NOMO-1 (cell line): Measurements from ENCODE around the gene SLC5A2.
"Not testable (repeated sequence)": the region's sequence is repeated elsewhere in the genome, so short reads cannot be mapped to it uniquely, and the experiment has no call there.

Experiments used
- DNase-seq, 2 experiments: peaks; one replicate each; lab custom pipeline; 2025; ENCODE audit not compliant: unreplicated experiment in 2 of 2; lab: John Stamatoyannopoulos, UW

SLC5A2 gene

DNA sequence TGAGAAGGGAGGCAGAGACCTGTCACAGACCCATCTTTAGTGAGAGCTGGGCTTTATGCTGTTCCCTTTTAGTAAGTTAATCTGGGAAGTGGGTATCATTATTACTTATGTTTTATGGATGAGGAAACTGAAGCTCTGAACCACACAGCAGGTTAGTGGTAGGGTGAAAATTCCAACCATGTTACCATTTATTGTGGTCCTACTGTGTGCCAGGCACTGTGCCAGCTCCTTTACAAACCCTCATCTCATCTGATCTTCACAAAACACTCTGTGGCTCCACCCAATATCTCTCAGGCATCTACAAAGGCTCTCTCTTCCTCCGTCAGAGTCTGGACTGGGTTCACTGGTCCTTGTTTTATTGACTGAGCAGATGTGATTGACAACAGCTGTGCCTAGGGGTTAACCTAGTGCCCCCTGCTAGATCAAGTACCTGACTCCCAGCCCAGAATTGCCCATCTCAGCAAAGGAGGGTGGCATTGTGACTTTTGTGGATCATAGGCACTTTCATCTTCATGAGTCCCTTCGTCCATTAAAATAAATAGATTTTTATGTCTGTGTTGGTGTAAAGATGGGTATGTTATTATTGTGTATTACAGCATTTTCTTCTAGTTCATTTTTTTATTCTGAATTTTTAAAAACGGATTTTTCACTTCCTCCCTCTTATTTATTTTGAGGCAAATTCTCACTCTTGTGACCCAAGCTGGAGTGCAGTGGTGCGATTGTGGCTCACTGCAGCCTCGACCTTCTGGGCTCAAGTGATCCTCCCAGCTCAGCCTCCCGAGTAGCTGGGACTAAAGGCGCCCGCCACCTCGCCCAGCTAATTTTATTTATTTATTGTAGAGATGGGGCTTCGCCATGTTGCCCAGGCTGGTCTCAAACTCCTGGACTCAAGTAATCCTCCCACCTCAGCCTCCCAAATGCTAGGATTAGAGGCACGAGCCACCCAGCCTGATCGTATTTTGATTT, 7.9 kb upstream of the SLC5A2 start:
- no peak for DNase-seq

DNA sequence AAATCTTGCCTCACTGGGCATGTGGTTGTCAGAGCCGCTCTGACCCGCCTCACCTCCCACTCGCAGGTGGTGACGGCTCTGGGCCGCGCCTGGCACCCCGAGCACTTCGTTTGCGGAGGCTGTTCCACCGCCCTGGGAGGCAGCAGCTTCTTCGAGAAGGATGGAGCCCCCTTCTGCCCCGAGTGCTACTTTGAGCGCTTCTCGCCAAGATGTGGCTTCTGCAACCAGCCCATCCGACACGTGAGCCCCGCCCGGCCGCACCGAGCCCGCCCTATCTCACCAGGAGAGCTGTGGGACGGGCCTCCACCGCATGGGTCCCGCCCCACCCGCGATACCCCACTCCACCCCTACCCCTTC, 7.0 kb upstream of the SLC5A2 start:
- no peak for DNase-seq

GRCh38 chr16:31476303-31477219, 6.4 kb upstream of the SLC5A2 start:
- DNase-seq: peak; percentile 68 to 77

- peak; percentile 63 to 70 for DNase-seq
Measured at GRCh38 chr16:31477220-31478216, 5.4 kb upstream of the SLC5A2 start.

- DNase-seq: no peak
Measured at GRCh38 chr16:31478956-31479355, 4.0 kb upstream of the SLC5A2 start.

DNA sequence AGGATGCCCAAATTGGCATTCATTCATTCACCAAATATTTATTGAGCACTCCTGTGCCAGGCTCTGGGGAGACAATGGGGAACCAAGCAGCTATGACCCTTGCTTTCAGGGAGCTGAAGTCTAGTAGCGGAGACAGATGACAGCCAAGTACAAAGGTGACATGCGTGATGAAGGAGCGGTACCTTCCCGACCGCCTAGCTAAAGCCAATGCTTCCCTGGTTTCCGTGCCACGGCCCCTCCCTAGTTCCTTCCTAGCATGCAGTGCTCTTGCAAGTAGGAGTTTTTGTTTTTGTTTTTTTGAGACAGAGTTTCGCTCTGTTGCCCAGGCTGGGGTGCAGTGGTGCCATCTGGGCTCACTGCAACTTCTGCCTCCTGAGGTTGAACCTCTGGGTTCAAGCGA, 3.2 kb upstream of the SLC5A2 start:
- DNase-seq: no peak

GRCh38 chr16:31480851-31481536, 1.9 kb upstream of the SLC5A2 start:
- DNase-seq: no peak

- not testable (repeated sequence) for DNase-seq
Measured at GRCh38 chr16:31484048-31484447, 1.1 kb downstream of the SLC5A2 start.

GRCh38 chr16:31484491-31485171, 1.7 kb downstream of the SLC5A2 start:
- no peak for DNase-seq

DNA sequence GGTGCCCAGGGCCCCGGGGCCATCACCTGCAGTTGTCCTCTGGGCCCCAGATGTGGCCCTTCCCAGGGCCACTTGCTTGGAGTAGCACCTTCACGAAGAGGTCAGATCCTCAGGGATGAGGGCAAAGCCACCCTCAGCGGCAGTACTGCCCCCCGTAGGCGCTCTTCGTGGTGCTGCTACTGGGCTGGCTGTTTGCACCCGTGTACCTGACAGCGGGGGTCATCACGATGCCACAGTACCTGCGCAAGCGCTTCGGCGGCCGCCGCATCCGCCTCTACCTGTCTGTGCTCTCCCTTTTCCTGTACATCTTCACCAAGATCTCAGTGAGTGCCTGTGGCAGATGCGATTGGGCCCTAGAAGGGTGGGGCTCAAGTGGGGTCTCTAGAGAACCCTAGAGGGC, 2.6 kb downstream of the SLC5A2 start:
- DNase-seq: no peak

- DNase-seq: no peak
Measured at GRCh38 chr16:31486045-31486444, 3.1 kb downstream of the SLC5A2 start.

DNA sequence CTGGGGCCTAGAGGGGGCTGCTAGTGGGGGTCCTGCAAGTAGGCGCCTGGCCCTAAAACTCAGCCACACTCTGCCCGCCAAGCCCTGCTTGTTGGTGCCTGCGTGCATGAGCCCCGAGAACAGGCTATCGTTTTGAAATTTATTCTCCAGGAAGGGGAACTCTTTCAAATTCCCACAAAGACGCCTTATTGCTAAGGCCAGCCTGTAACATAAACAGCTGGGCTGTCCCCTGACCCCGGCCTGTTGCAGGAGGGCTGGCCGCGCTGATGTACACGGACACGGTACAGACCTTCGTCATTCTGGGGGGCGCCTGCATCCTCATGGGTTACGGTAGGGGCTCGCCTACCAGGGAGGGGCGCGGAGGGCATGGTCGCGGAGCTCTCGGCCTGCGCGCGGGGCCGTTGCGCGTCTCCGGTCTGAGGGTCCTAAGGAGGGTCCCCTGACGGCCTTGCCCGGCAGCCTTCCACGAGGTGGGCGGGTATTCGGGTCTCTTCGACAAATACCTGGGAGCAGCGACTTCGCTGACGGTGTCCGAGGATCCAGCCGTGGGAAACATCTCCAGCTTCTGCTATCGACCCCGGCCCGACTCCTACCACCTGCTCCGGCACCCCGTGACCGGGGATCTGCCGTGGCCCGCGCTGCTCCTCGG, 4.3 kb downstream of the SLC5A2 start:
- peak in 1 of 2 experiments; percentile 19 for DNase-seq

- DNase-seq: peak; percentile 45 to 69
Measured at GRCh38 chr16:31487720-31488467, 5.0 kb downstream of the SLC5A2 start.

- no peak for DNase-seq
Measured at GRCh38 chr16:31488468-31489297, 5.8 kb downstream of the SLC5A2 start.

- no peak for DNase-seq
Measured at GRCh38 chr16:31489298-31489564, 6.3 kb downstream of the SLC5A2 start.

DNA sequence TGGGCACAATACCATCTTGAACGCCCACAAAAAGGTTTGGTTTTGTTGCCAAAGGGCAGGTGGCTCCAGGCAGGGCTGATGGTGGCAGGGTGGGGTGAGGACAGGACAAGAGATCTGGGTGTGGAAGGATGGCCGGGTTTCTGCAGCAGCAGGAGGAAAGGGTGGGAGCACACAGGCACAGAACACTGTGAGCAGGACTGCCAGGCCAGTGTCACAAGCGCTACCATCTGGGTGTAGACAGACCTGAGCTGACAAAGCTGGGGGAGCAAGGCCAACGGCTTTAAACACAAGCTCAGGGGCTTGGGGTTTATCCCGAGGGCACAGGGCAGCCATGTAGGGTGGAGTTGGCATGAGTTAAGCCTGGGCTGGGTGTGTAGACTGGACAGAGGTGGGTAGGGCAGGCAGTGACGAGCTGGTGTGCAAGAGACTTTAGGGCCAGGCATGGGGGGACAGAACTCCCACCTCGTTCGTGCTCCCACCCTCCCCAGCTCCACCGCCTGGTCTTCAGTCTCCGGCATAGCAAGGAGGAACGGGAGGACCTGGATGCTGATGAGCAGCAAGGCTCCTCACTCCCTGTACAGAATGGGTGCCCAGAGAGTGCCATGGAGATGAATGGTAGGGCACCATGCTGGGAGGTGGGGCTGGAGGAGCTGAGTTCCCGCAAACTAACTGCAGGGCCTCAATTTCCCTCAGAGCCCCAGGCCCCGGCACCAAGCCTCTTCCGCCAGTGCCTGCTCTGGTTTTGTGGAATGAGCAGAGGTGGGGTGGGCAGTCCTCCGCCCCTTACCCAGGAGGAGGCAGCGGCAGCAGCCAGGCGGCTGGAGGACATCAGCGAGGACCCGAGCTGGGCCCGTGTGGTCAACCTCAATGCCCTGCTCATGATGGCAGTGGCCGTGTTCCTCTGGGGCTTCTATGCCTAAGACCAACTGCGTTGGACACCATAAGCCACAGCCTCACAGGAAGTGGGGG, 7.0 kb downstream of the SLC5A2 start:
- DNase-seq: no peak
